ENCODE measurements around the gene ZDHHC12.

Gene ZDHHC12

DNA sequence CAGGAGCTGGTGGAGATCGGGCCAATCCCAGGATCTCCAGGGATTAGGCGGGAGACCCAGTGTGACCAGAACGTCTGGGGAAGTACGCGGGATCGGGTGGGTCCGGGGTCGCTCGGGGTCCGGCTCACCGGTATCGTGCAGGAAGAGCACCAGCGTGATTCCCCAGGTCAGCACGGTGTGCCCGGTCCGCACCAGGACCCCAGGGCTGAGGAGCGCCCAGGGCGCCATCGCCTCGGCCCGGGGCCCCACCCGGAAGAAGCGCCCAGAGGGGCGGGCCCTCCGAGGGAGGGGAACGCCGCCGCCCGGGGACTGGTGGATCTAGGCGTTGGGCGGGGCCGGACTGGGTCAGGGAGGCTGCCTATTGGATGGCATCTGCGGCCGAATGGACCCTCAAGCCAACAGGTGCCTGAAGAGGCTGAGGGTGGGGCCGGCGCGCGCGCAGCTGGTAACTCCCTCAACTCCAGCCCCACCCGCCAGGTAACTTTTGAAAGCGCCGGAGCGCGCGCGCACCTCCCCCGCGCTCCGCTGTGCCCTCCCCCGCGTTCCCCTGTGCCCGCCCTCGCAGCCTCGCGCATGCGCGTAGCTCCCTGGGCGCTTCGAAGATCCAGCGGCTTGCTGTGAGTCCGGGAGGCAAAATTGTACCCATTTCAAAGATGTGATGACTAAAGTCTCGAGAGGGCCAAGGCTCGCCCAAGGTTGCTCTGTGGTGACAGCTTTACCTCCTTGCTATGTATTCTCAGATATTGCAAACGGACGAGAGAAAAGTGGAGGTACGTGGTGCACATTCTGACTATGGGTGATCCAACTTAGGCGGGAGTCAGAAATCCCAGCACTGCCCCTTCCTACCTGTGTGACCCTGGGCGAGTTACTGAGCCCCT, at the start of gene ZDHHC12:
TSS of gene ZDHHC12 (minus strand) at position 262 of the 878 bp plus-strand sequence. CDS start at position 228, 34 bp downstream.
- DNase-seq: peak; percentile 98

- DNase-seq: no peak
Observed at GRCh38 chr9:128773049-128773448, 49.1 kb upstream of the ZDHHC12 start.

DNA sequence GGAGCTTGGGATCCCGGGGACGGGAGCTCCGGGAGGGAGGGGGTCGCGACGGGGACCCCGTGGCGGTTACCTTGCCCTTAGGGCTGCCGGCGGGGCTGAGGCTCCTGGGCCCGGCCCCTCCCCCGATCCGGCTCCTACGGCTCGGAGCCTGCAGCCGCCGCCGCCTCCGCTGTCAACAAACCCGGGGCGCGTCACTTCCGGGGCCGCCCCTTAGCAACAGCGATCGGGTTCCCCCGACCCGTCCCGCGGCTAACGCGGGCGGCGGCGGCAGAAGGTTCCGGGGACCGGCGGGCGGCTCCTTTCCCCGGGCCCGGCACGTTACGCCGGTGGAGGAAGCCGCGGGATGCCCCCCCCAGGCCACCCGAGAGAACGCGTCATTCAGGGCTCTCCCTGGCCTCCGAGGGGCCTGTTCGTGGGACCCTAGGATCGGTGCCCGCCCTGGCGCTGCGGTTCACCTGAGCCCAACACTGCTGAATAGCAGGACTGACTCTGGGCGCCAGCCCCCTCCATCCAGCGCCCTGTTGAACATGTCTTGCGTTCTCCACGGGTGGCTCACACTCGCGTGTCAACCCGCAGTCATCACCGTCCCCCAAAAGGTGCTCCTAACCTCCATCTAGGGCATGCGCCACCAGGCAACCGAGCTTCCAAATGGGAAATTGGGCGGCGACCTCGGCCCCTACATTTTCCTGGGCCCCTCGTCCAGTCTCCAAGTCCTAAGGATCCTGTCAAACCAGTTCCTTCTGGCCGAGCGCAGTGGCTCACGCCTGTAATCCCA, 48.0 kb upstream of the ZDHHC12 start, which contains the start of gene ZER1:
TSS of gene ZER1 (minus strand) at position 183 of the 775 bp plus-strand sequence. CDS start 16,362 bp downstream, outside the sequence.
- DNase-seq: peak; percentile 96

- DNase-seq: no peak
Observed at GRCh38 chr9:128771094-128771721, 47.3 kb upstream of the ZDHHC12 start.

- DNase-seq: no peak
Observed at GRCh38 chr9:128770286-128771030, 46.5 kb upstream of the ZDHHC12 start.

DNA sequence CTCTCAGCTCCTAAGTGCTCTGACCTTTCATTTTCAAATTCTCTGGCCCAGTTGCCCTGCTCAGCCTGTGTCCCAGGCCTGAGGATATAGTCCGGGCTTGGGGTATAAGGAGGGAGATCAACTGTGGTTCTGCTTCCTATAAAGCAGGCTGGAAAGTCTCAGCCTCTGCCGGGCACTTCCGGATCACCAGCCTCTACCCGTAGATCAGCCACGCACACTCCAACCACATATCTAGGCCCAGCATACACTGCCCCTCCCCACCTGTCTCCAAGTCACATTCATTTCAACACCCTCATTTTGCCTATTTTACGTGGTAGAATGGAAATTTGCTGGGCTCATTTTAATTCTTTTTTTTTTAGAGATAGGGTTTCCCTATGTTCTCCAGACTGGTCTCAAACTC, 44.7 kb upstream of the ZDHHC12 start:
- no peak for DNase-seq

GRCh38 chr9:128765499-128765898, 41.6 kb upstream of the ZDHHC12 start:
- no peak for DNase-seq

DNA sequence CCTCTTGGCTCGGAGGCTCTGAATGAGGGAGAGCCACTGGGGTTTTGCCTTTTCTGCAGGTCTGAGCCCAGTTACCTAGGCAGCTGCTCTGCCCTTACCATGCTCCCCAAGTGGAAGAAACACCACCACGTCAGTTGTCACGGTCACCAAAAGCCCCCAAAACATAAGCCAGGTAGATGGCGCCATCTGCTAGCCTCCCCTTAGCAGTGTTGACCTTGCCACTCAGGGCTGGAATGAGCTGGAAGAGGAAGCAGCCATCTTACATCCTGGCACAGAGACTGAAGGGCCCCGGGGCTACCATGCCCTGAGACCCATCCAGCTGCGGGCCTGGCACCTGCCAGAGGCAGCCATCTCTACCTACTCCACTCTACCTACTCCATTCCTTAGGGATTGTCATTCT, 40.4 kb upstream of the ZDHHC12 start:
- DNase-seq: no peak

- no peak for DNase-seq
Observed at GRCh38 chr9:128762671-128763449, 38.9 kb upstream of the ZDHHC12 start.

- no peak for DNase-seq
Observed at GRCh38 chr9:128757602-128758001, 33.7 kb upstream of the ZDHHC12 start.

DNA sequence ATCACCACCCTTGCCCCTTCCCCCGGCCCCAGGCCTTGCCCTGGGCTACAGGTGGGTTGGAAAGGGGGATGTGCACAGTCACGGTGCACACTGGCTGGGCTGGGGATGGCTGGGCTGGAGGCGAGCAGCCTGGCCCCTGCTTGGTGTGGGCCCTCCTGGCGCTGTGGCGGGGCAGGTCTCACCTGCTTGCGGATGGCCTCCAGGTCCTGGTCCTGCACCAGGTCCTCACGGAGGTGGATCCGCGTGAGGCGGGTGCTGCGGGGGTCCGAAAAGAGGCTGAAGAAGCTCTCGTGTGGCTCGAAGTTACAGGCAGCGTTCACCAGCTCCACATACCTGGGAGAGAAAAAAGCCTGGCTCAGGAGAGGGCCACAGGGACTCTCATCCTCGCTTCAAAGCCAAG, 29.7 kb upstream of the ZDHHC12 start:
- DNase-seq: no peak

GRCh38 chr9:128750926-128751595, 27.1 kb upstream of the ZDHHC12 start:
- DNase-seq: no peak

DNA sequence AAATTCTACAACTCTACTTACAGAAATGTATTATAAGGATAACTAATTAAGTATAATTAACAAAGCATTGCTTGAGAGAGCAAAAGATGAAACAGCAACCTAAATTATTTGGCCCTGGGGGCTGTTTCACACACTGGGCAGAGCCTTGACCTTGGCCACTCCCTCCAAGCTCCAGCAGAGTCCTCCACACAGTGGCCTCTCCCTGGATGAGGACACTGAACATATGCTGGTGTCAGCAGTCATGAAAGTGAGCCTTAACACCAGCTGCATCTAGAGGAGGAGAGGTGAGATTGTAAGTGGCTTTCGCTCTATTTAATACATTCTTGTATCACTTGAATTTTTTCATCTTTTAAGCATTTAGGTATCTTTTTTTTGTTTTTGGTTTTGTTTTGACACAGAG, 23.3 kb upstream of the ZDHHC12 start:
- DNase-seq: no peak

DNA sequence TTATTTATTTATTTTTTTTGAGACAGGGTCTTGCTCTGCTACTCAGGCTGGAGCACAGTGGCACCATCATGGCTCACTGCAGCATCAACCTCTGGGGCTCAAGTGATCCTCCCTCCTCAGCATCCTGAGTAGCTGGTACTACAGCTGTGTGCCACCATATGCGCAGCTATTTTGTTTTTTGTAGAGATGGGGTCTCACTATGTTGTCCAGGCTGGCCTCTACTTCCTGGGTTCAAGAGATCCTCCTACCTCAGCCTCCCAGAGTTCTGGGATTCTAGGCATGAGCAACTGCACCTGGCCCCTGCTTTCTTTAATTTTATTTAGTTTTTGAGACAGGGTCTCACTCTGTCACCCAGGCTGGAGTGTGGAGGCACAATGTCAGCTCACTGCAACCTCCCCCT, 19.5 kb upstream of the ZDHHC12 start:
- no peak for DNase-seq

- DNase-seq: no peak
Observed at GRCh38 chr9:128742401-128742800, 18.5 kb upstream of the ZDHHC12 start.

DNA sequence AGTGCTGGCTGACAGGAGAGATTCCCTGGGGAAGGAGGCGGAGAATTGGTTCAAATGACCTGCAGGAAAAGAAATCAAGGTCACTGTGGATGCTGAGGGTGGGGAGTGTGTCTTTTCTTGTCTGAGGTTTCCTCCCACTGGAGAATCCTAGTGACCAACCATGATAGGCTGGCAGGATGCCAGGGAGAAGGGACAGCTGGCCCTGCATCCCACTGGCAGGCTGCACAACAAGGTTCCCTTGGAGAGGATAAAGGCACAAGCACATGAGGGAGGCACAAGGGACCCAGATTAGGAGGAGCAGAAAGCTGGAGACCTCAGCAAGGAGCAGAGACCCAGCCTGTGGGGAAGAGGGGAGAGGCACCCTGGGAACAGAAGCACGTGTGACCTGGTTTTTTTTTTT, 11.4 kb upstream of the ZDHHC12 start:
- no peak for DNase-seq

DNA sequence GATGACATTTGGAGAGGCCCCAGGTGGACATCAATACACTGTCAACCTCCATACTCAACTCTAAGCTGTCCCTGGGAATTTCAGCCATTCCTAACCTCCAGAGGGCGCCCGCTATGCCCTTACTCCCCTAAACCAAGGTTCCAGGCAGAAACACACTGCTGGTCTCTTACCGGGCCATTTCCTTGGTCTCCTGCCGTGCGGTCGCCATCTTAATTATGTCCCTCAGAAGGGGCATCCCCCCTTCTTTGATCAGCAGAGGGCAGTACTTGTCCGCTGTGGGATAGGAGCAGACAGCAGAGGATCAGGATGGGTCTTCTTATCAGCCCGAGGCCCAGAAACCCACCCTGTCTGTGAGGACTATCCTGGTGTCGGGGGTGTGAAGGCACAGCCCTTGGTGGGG, 9.3 kb upstream of the ZDHHC12 start:
- no peak for DNase-seq

GRCh38 chr9:128732576-128732975, 8.6 kb upstream of the ZDHHC12 start:
- DNase-seq: no peak

DNA sequence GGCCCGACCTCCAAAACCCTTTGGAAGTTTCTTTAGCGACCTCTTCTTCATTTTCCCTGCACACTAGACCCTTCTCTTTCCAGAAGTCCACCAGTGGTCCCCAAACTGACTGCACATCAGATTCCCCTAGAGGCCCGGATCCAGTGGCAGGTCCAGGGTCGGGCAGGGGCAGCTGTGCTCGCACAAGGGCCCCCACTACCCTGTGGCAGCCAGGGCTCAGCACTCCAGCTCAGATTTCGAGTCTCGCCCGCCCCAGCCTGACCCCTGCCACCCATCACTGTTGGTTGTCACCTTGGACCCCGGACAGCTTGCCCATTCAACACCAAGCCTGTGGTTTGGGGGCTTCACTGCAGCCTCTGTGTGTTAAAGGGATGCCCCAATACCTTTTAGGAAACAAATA, 7.8 kb upstream of the ZDHHC12 start:
- DNase-seq: no peak

DNA sequence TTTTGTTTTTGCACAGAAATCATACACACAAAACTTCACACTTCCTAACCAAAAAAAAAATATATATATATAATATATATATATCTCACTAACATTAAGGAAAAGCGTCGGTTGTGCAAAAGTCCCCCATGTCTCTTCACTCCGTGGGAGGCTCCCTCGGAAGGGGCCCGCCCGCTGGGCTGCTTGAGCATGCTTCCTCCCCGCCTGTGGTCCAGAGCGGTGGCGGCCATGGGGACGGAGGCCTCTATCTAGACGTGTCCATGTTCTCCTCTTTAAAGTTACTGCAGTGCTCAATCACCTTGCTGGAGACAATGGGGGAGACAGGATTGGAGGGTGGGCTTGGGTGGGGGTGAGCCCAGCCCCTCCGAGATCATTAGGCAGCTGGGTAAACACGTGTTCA, 7.2 kb upstream of the ZDHHC12 start:
- DNase-seq: no peak

Data from activated T-cell treated with anti-CD3 and anti-CD28 coated beads, Interleukin-2, amount 50 U/mL, for 1 hour (primary cell).